Body of pancreas (tissue), 4 donors: ENCODE results near the gene LRP8. TPM values are rescaled to one million over a fixed set of nuclear protein-coding genes. Genes with fewer than 3 reads are reported as not detected.

ENCODE experiments used
- ATAC-seq: fragments of 150-250 bp; one replicate; pipeline ENCODE4 v1.9.1; 2016
- DNase-seq, 4 donors: peaks; one replicate each; pipeline ENCODE4 v3.0.0-alpha.2; 2019
- H3K27ac ChIP-seq, 4 donors: fragments of 200-600 bp; sonication (generic); 1 replicate in 3 of 4; 2 replicates in 1 of 4; pipeline versions ENCODE4 v1.5.1 to v1.6.1; 2016 to 2019; ENCODE audit warnings: mild to moderate bottlenecking in 1 of 4, mixed read lengths in 1 of 4, moderate library complexity in 1 of 4
- H3K27me3 ChIP-seq, 2 donors: fragments of 200-600 bp; sonication (generic); one replicate each; pipeline ENCODE4 v1.6.0; 2016; ENCODE audit warnings: mild to moderate bottlenecking in 1 of 2
- H3K36me3 ChIP-seq, 2 donors: fragments of 200-600 bp; sonication (generic); replicated peaks in 1 of 2; 2 replicates each; pipeline ENCODE4 v1.5.1; 2016; ENCODE audit warnings: low read depth in 2 of 2; ENCODE audit not compliant: insufficient read depth in 1 of 2
- H3K4me1 ChIP-seq: fragments of 200-600 bp; sonication (generic); one replicate; pipeline ENCODE4 v1.6.0; 2016
- H3K4me3 ChIP-seq, 2 donors: fragments of 200-600 bp; sonication (generic); 1 replicate in 1 of 2; 2 replicates in 1 of 2; pipeline ENCODE4 v1.5.1; 2016 to 2019
- H3K9me3 ChIP-seq, 3 donors: fragments of 200-600 bp; sonication (generic); 1 replicate in 2 of 3; 2 replicates in 1 of 3; pipeline ENCODE4 v1.5.1; 2016
- POLR2A ChIP-seq, 3 donors: fragments of 450-650 bp; IDR thresholded peaks; one replicate each; pipeline ENCODE4 v1.6.1; 2016; ENCODE audit warnings: antibody characterized with exemption in 3 of 3, mild to moderate bottlenecking in 2 of 3
- WGBS, 2 donors: methylation state at CpG; one replicate each; pipeline ENCODE4 v1.1.5; 2017; 5-methylcytosine and 5-hydroxymethylcytosine counted together
- intact Hi-C: fragments of 100-400 bp; cut with DNase I; formaldehyde crosslinking; loops from one replicate; pipeline ENCODE4 v1.15.1; 2023
- total RNA-seq, 2 donors: library from RNA; depleted of rRNA; stranded (reverse); fragments of >200 nt; gene quantifications; one replicate each; pipeline ENCODE4 v1.1.0, GENCODE V29; 2016
- TF ChIP-seq, protein P1 (sequence below), 7 experiments: fragments of 450-650 bp in 4 of 7; fragments of 200-600 bp in 3 of 7; sonication (generic) in 3 of 7; IDR thresholded peaks; one replicate each; pipeline ENCODE4 v1.5.1; 2016 to 2019; ENCODE audit warnings: antibody characterized with exemption in 7 of 7

The LRP8 gene
- total RNA-seq, 2 donors from 2014 or later = 1.3 to 4.2 TPM

DNA sequence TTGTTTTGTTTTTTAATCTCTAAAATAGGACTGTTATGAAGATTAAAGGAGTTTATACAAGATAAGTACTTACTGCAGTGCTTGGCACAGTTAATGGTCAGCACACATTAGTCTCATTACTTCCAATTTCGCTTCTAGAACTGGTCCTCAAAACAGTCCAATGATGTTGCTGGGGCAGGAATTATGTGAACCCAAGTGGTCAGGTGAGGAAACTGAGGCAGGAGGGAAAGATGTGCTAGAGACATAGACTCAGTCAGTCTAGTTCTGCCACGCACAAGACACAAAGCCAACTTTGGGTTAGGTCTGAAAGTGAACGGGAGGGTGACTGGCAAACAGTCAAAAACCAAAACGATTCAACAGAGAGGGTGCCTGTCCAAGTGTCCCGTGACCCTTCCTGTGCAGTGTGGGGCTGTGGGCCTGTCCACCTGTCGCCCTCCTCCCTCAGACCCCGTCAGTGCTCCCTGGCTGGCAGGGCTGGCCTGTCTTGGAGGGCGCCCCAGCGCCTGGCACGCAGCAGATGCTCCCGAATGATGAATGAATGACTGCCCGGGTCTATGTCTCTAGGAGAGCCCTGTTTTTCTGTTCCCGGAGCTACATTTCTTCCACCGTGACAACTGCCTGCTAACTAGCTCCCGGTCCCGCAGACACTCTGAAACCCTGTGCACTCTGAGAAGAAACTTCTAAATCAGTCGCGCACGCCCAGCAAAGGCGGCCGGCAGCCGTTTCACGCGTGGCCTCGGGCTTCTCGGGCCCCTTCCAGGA lies 2.4 kb downstream of the LRP8 start:
- intact Hi-C loops = no loop called here
- DNase-seq = no peak
- Histone ChIP-seq H3K36me3 (no peaks in the 10 kb centered on the region), H3K27me3 (no peaks in the 10 kb centered on the region), H3K4me1 (peaks cover 26% of the 10 kb centered on the region), H3K4me3 (peak overlapping the region in 1 of 2 donors; percentile 4), H3K9me3 (no peaks in the 10 kb centered on the region), H3K27ac (peak overlapping the region in 2 of 4 donors; percentile 9 to 81)
- 9 to 15% methylated on average over 15 to 26 of the region's 26 CpGs for WGBS, 2 donors
- ATAC-seq = no peak
- peak in 2 of 3 donors; percentile 47 to 60 for TF ChIP-seq POLR2A (IDR thresholded peaks at IDR 0.05)
- TF ChIP-seq, protein P1, sequence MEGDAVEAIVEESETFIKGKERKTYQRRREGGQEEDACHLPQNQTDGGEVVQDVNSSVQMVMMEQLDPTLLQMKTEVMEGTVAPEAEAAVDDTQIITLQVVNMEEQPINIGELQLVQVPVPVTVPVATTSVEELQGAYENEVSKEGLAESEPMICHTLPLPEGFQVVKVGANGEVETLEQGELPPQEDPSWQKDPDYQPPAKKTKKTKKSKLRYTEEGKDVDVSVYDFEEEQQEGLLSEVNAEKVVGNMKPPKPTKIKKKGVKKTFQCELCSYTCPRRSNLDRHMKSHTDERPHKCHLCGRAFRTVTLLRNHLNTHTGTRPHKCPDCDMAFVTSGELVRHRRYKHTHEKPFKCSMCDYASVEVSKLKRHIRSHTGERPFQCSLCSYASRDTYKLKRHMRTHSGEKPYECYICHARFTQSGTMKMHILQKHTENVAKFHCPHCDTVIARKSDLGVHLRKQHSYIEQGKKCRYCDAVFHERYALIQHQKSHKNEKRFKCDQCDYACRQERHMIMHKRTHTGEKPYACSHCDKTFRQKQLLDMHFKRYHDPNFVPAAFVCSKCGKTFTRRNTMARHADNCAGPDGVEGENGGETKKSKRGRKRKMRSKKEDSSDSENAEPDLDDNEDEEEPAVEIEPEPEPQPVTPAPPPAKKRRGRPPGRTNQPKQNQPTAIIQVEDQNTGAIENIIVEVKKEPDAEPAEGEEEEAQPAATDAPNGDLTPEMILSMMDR (IDR thresholded peaks at IDR 0.05) = no peak

DNA sequence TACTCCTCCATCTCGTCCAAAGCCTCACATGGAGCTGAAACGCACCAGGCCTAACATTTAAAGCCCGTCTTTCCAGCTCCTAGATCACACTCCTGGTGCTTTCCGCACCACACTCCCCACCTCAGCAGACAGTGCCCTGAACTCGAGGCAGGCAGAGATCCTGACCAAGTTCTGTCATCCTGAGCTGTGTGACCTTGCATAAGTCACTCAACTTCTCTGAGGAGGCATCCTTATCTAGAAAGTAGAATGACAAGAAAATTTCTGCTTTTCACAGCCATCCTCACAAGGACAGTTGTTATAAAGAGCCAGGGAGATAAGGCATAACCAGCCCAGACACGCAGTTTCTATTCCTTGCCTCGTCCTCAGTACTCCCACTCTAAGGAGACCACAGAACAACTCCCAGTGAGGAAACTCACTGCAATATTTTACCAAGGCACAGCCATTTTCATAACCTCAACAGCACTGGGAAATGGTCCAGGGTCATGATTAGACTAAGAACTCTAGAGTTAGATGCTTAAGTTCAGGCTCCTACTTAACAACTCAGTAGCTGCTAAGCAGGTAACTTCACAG lies 3.1 kb downstream of the LRP8 start:
- no peak for DNase-seq
- Histone ChIP-seq H3K36me3 (no peaks in the 10 kb centered on the region), H3K4me1 (peaks cover 26% of the 10 kb centered on the region), H3K9me3 (no peaks in the 10 kb centered on the region), H3K27ac (no peak overlapping the region), H3K4me3 (no peak overlapping the region), H3K27me3 (no peaks in the 10 kb centered on the region)
- ATAC-seq = no peak
- 84 to 86% methylated on average over 7 of the region's 7 CpGs for WGBS, 2 donors
- intact Hi-C loops = no loop called here
- TF ChIP-seq, protein P1 (IDR thresholded peaks at IDR 0.05) = no peak
- no peak for TF ChIP-seq POLR2A (IDR thresholded peaks at IDR 0.05)

DNA sequence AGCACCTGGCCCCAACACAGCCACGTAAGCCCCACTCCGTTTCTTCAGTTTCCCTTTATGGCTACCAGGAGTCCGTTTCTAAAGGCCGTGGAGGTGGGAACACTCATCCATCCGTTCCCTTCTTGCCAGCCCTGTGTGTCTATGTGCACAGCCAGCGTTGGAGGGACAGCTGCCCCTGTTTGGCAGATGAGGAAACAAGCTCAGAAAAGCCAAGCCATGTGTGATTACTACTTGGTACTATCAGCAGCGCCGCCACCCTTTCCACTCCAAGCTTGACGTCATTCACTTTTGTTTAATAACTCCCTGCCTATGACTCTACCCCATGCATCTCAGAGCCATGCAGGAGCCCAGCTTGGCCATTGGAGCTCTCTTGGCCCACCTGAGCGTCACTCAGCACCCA lies 3.5 kb downstream of the LRP8 start:
- intact Hi-C loops = no loop called here
- 92 to 94% methylated on average over 4 to 10 of the region's 10 CpGs for WGBS, 2 donors
- Histone ChIP-seq H3K27ac (no peak overlapping the region), H3K4me1 (peaks cover 26% of the 10 kb centered on the region), H3K27me3 (no peaks in the 10 kb centered on the region), H3K4me3 (no peak overlapping the region), H3K36me3 (no peaks in the 10 kb centered on the region), H3K9me3 (no peaks in the 10 kb centered on the region)
- ATAC-seq (no peak), DNase-seq (no peak)
- TF ChIP-seq POLR2A (IDR thresholded peaks at IDR 0.05) = no peak
- TF ChIP-seq, protein P1 (IDR thresholded peaks at IDR 0.05) = no peak

DNA sequence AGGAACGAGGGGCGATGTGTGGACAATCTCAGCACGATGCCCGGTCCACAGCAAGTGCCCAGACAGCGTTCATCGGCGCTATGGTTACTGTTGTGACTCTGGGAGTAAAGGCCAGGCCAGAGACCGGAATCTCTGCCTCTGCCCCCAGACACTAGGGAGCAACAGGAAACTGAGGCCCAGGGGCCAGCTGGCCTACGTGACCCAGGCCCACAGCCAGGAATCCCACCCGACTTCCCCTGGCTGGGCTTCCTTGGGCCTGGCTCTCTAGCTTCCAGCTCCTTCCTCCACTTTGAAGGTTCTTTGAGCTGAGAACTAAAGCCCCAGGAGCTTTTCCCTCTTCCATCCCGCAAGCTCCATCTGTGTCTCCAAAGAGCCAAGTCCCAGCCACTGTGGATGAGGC lies 4.6 kb downstream of the LRP8 start:
- whole genome bisulfite sequencing, 2 donors = 94 to 96% methylated on average over 11 of the region's 11 CpGs
- TF ChIP-seq, protein P1 (IDR thresholded peaks at IDR 0.05) = no peak
- TF ChIP-seq POLR2A (IDR thresholded peaks at IDR 0.05) = no peak
- no peak for DNase-seq
- Histone ChIP-seq H3K4me3 (no peak overlapping the region), H3K36me3 (no peaks in the 10 kb centered on the region), H3K9me3 (no peaks in the 10 kb centered on the region), H3K4me1 (peaks cover 26% of the 10 kb centered on the region), H3K27me3 (no peaks in the 10 kb centered on the region), H3K27ac (no peak overlapping the region)
- no peak for ATAC-seq
- intact Hi-C loops = no loop called here
